G401 (cell line): ENCODE measurements around the gene MKRN2OS. TPM values are rescaled to one million over a fixed set of nuclear protein-coding genes. Genes with fewer than 3 reads are reported as not detected.
"Not testable (repeated sequence)": the region's sequence is repeated elsewhere in the genome, so short reads cannot be mapped to it uniquely, and the experiment has no call there.

ENCODE experiments used
- DNase-seq: peaks from one replicate; pipeline ENCODE4 v3.0.0-alpha.2; 2015; ENCODE audit warnings: low spot score
- in situ Hi-C: cut with HindIII; loops from 2 replicates; pipeline ENCODE4 v1.10.0; 2016; ENCODE audit warnings: low sequenced_read_pairs, mixed read lengths
- total RNA-seq: library from RNA; depleted of rRNA; stranded (reverse); fragments of >200 nt; shearing (Covaris generic); gene quantifications from 2 replicates; pipeline ENCODE4 v1.2.3, GENCODE V29; 2014

Gene MKRN2OS
- total RNA-seq, 1 experiment from 2014 or later = not detected

DNA sequence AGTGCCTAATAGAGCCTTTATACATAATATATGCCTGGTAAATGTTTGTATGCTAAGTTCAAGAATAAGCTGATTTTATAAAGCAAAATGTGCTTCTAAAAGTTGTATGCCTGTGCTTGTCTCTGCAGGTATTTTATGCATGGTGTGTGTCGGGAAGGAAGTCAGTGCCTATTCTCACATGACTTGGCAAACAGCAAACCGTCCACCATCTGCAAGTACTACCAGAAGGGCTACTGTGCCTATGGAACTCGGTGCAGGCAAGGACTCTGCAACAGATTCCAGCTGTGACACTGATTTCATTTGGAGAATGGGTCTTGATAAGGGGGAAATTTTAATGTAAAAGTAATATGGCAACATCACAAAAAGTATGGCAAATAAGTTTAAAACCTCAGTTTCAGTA is 23.4 kb upstream of the MKRN2OS start:
- DNase-seq = peak; percentile 56
- in situ Hi-C loops = no loop called here

GRCh38 chr3:12566976-12567375 is 21.7 kb upstream of the MKRN2OS start:
- DNase-seq = no peak
- in situ Hi-C loops = no loop called here

DNA sequence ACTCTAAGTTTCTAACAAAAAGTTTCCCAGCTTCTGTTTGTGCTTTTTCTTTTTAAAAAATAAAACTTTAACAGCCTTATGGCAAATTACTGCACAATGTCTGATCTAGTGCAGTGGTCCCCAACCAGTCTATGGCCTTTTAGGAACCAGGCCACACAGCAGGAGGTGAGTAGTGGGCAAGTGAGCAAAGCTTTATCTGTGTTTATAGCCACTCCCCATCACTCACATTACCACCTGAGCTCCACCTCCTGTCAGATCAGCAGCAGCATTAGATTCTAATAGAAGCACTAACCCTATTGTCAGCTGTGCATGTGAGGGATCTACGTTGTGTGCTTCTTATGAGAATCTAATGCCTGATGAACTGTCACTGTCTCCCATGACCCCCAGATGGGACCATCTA is 17.2 kb upstream of the MKRN2OS start:
- in situ Hi-C loops = no loop called here

GRCh38 chr3:12561397-12561796 is 16.1 kb upstream of the MKRN2OS start:
- in situ Hi-C loops = no loop called here
- no peak for DNase-seq

More for the DNA sequence above, 17.2 kb upstream of the MKRN2OS start:
- DNase-seq = no peak

DNA sequence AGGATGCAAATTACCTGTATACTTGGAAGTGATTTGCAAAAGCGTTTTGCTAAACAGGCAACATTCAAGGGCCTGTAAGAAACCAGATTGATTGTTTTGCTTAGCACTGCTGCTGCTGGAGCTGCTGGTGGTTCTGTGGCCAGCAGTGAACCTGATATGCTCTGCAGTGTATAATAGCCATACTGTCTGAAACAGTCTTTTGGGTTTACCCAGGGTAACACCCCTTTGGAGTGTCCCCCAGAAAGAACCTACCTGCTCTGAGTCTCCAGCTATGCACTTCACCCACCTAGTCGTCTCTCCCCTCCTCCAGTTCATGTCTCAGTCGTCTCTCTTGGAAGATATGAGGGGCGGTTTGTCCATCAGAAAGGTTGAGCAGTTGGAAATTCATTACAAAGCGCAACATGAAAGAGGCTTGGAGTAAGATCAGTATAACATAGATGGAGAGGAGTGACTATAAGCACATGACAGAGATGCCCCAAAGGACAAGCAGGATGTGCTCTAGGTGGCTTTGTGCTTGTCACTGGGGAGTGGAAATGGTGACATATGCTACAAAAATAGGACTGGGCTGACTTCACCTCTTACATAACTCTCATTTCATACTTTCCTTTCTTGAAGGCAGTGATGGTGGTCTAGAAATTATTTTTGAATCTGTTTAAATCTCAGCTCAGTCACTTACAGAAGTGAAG is 15.3 kb upstream of the MKRN2OS start:
- DNase-seq = peak; percentile 89

GRCh38 chr3:12559520-12559919 is 14.2 kb upstream of the MKRN2OS start:
- peak; percentile 63 for DNase-seq
- in situ Hi-C loops = no loop called here

More for the DNA sequence above, 15.3 kb upstream of the MKRN2OS start:
- in situ Hi-C loops = no loop called here

GRCh38 chr3:12558706-12559105 is 13.4 kb upstream of the MKRN2OS start:
- in situ Hi-C loops = no loop called here
- DNase-seq = no peak

- in situ Hi-C loops = no loop called here
- DNase-seq = peak; percentile 43
Observed at GRCh38 chr3:12557473-12558100, 12.3 kb upstream of the MKRN2OS start.

DNA sequence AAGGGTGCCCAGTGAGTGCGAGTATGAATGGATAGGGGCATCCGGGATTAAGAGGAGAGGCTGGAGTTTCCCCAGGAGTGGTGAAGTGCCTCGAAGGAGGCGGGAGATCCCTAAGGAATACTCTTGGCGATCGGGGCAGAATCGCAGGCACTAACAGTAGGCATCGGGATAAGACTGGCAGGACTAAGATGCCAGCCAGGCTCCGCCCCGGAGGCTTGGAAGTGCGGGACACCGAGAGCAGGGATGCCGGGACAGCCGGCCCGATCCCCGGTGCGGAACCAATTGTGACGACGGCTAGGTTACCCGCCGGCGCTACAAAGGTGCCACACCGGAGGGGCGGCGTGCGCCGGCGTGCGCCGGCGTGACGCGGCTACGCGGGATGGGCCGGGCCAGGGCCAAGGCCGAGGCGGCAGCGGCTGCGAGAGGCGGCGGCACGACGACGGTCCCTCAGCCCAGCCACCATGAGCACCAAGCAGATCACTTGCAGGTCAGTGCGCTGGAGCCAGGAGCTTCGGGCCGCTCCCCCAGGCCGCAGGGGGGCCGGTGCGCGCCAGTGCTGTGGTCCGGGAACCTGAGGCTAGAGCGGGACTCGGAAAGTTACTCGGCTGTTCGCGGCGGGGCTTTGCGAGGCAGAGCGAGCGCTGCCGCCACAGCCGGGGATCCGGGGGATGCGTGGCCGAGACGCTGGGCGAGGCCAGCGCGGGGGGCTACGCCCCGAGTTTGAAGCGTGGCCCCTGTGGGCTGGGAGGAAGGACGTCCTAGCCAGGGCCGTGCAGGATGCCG is 11.6 kb upstream of the MKRN2OS start, which contains the start of gene MKRN2:
Gene MKRN2 (plus strand): TSS at position 398 of the 783 bp plus-strand sequence. CDS start 64 bp downstream, at position 462.
- in situ Hi-C loops = no loop called here
- peak; percentile 90 for DNase-seq

DNA sequence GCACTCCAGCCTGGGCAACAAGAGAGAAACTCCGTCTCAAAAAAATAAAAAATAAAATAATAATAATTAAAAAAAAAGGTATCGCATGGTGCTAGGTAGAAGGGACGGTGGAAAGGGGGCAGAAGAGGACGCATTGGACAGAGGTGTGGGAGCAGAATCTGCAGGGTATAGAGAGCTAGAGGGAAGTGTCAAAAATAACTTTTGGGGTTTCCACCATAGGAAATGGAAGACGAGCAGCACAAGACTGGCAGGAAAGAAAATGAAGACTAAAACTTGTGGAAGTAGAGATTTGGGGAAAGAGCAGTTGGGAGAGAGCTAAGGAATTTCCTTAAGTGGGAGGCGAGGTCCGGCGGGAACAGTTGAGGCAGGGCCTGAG is 11.0 kb upstream of the MKRN2OS start:
- DNase-seq = no peak
- in situ Hi-C loops = no loop called here

GRCh38 chr3:12553921-12554391 is 8.7 kb upstream of the MKRN2OS start:
- peak; percentile 62 for DNase-seq

GRCh38 chr3:12549971-12550760 is 4.9 kb upstream of the MKRN2OS start:
- in situ Hi-C loops = no loop called here
- no peak for DNase-seq

More at GRCh38 chr3:12553921-12554391, 8.7 kb upstream of the MKRN2OS start:
- in situ Hi-C loops = no loop called here

DNA sequence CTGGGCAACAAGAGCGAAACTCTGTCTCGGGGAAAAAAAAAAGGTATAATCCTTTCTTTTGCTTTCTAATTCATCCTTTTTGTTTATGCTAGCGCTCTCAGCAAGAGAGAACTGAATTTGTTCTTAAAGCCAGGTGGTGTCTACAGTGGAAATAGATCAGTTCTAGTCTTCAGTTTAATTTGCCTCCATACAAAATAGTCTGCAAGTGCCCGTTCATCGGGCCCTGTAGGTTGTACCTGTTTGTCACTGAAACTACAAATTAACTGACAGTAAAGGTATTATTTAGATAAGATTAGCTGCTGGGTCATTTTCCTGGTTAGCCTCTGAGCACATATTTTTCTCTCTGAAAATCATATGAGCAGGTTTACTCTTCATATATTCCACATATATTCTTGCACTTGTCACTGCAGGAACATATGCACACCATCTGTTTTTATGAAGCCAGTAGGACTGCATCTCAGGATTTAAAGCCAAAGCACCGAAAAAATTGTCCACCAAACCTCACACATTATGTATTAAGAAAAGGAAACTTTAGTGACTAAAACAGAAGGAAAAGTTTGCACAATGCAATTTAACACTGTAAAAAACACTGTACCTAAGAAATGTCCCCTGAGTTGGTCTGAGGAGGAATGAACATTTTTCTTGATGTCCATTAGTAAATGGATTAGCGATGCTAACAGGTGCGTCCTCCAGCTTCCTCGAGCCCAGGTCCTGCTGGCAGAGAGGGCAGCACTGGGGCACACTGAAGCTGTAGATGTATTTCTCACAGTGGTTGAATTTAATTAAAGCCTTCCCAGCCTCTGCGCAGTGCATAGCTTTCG is 437 bp downstream of the MKRN2OS start:
- DNase-seq = peak; percentile 67
- in situ Hi-C loops = no loop called here

DNA sequence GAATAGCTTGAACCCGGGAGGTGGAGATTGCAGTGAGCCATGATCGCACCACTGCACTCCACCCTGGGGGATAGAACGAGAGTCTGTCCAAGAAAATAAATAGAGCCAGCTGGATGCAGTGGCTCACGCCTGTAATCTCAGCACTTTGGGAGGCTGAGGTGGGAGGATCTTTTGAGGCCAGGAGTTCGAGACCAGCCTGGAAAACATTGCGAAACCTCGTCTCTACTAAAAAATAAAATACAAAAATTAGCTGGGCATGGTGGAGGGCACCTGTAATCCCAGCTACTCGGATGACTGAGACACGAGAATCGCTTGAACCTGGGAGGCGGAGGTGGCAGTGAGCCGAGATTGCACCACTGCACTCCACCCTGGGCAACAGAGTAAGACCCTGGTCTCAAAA is 1.8 kb downstream of the MKRN2OS start:
- in situ Hi-C loops = not testable (repeated sequence)

DNA sequence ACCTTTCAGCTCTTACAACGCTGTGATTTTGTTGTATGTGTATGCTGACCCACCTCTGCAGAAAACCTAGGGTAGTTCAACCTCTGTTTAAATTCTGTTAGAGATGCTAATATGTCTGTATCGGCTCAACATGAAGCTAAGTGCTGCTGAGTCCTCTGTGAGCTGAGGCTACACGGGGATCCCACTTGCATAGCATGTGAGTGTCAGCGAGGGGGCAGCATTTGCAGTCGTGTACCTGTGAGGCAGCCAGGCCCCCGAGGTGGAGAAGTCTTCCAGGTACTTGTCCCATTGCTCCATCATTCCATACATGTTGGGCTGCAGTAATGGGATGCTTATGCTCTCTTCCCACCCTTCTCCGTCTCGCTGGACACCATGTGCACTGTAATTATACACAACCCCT is 3.7 kb downstream of the MKRN2OS start:
- in situ Hi-C loops = no loop called here
- peak; percentile 55 for DNase-seq

More for the DNA sequence above, 1.8 kb downstream of the MKRN2OS start:
- DNase-seq = not testable (repeated sequence)

DNA sequence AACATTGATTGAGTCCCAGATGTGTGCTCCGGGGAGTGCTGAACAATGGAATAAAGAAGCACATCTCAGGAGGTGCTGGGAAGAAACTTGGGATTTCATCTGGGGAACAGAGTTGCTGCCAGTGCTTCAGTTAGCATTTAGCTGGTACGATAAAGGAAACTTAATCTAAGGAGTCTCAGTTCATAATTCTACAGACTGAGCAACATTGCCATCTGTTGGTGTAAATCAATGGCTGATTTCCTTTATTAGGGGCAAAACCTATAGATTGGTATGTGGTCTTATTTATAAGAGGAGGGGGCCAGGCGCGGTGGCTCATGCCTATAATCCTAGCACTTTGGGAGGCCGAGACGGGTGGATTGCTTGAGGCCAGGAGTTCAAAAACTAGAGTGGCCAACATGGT is 8.9 kb downstream of the MKRN2OS start:
- in situ Hi-C loops = no loop called here
- no peak for DNase-seq

DNA sequence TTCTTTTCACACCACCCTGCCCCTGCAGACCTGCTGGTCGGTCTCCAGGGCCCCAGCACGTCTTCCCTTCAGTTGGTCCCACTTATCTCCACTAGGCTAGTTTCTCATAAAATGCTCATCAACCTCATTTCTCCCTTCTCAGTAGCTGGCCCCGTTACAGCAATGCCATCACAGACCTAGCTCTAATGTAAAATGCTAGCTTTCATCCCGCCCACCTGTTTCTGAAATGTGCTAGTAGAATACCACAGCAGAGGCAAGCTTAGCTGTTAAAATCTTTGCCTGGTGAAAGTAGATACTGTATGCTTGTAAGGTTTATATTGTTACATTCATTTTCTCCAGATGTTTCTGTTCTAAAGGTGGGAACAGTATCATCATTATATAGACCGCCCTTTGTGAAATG is 13.1 kb downstream of the MKRN2OS start:
- in situ Hi-C loops = no loop called here
- no peak for DNase-seq

DNA sequence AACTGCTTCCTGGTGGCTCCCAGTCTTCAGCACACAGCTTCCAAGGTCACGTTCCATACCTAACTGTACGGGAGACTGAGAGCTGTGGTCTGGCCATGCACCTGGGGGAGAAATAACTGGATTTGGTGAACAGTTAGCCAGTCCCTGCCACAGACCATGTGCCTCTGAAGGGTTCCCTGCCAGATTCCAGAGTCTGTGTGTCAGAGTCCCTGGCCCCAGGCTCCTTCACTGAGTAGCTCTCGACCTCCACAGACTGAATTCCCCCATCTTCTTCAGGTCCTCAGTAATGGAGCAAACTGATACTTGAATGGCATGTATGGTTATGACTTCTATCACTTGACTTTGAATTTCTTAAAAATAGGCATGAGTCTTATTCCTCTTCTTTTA is 17.5 kb downstream of the MKRN2OS start:
- in situ Hi-C loops = no loop called here

More for the DNA sequence above, 17.5 kb downstream of the MKRN2OS start:
- no peak for DNase-seq
